ENCODE measurements around the gene GPR65.

GRCh38 chr14:87971010-87971409 lies 33.9 kb upstream of the GPR65 start:
- TF ChIP-seq CTCF (IDR thresholded peaks at IDR 0.05): no peak
- no peak for TF ChIP-seq POLR2A (IDR thresholded peaks at IDR 0.05)

Measured in thyroid gland (tissue), 4 donors.